ENCODE data around the gene NBDY. TPM values are rescaled to one million over a fixed set of nuclear protein-coding genes. Genes with fewer than 3 reads are reported as not detected.

NBDY gene
- total and polyA plus RNA-seq, 2 of the 4 experiments (the other 2 are of a cell fraction), result 3.2 to 61.5 TPM

- H4K20me1 ChIP-seq (ENCODE audit: insufficient read depth, low read length), result no peaks in the 10 kb centered on the region
- H3K9me1 ChIP-seq (ENCODE audit: insufficient read depth, low read length), result no peaks in the 10 kb centered on the region; the same call in 1 of the 2 replicates
- ChIA-PET POLR2A (ENCODE audit: unreplicated experiment) (no interaction called here), CTCF (interaction anchor here (0.6 kb wide), 1 partner anchor 219 kb away, joined by 3 read pairs; no protein-coding TSS in a partner anchor)
- no peak overlapping the region for H3K4ac ChIP-seq (ENCODE audit: low read depth, low read length)
- no peak overlapping the region for H3K27ac ChIP-seq (ENCODE audit: insufficient read depth, low read length)
- no peaks in the 10 kb centered on the region; the same call in 1 of the 2 replicates for H3K4me1 ChIP-seq (ENCODE audit: control insufficient read depth, insufficient read depth, low read length)
- BruUV-seq (replicated peaks), result no TSS peak
- no peak overlapping the region for H3K4me3 ChIP-seq (ENCODE audit: insufficient read depth, low read depth, low read length)
- no peak overlapping the region for H4K8ac ChIP-seq (ENCODE audit: low read depth in 2 of 2, low read length in 2 of 2)
- ATAC-seq (ENCODE audit: low read depth) (no peak), DNase-seq (no peak)
- no peak overlapping the region for H3K9ac ChIP-seq (ENCODE audit: low read depth, low read length)
- H3K79me1 ChIP-seq (ENCODE audit: low read depth in 1 of 2, low read length in 2 of 2), result peaks cover 0 to 5% of the 10 kb centered on the region in 2 experiments; a peak in 1 of 4 replicates
- H2AFZ ChIP-seq (replicated peaks; ENCODE audit: low read length, poor library complexity), result no peak overlapping the region
- H2BK5ac ChIP-seq (ENCODE audit: low read depth, low read length, poor library complexity, severe bottlenecking), result no peak overlapping the region
- H3K36me3 ChIP-seq (ENCODE audit: control insufficient read depth, insufficient read depth, low read length), result no peaks in the 10 kb centered on the region; the same call in 1 of the 2 replicates
- H2BK120ac ChIP-seq (ENCODE audit: low read depth, low read length), result no peak overlapping the region
- no peak overlapping the region for H2BK20ac ChIP-seq (ENCODE audit: low read depth, low read length)
- H2BK15ac ChIP-seq (ENCODE audit: low read depth, low read length), result no peak overlapping the region
- peaks cover 2% of the 10 kb centered on the region; the same call in 1 of the 2 replicates for H3K27me3 ChIP-seq (ENCODE audit: control insufficient read depth, insufficient read depth, low read length)
- no peaks in the 10 kb centered on the region for H3K9me3 ChIP-seq (ENCODE audit: control insufficient read depth, insufficient read depth, low read length)
- in situ Hi-C loops (cut with MboI; ENCODE audit: low sequenced_read_pairs) (loop anchor here (25.0 kb wide), 3 partner anchors 187 to 1112 kb away; partner anchors contain the start of genes SPIN2B, SPIN3 and ZXDA), intact Hi-C loops (cut with micrococcal nuclease) (no loop called here), dilution Hi-C loops (cut with HindIII; ENCODE audit: low sequenced_read_pairs, unreplicated experiment) (no loop called here)
- no CpG with 5 or more reads among the region's 3 CpGs for WGBS, 2 experiments (ENCODE audit: extremely low coverage in 2 of 2, insufficient read length in 1 of 2)
- H4K5ac ChIP-seq (ENCODE audit: low read depth, low read length), result no peak overlapping the region
- no peak overlapping the region for H2AK9ac ChIP-seq (replicated peaks; ENCODE audit: low read depth, low read length, poor library complexity)
- no peak overlapping the region for H2AK5ac ChIP-seq (ENCODE audit: low read depth, low read length)
- H3K23ac ChIP-seq (ENCODE audit: low read depth, low read length), result no peak overlapping the region
- no peak overlapping the region for H4K91ac ChIP-seq (ENCODE audit: insufficient read depth, low read depth, low read length)
- H3K56ac ChIP-seq (ENCODE audit: extremely low read depth, insufficient read depth, low read length), result no peak overlapping the region
- H3K18ac ChIP-seq (ENCODE audit: low read depth, low read length), result no peak overlapping the region
- no peak for TF ChIP-seq BHLHE40 (IDR thresholded peaks at IDR 0.05; ENCODE audit: low read depth, low read length)
- TF ChIP-seq FOS (IDR thresholded peaks at IDR 0.05; ENCODE audit: low read depth, low read length), result no peak
- no peak for TF ChIP-seq CTCF (conservative IDR thresholded peaks at IDR 0.05; ENCODE audit: low read depth, low read length)
- TF ChIP-seq RFX5 (IDR thresholded peaks at IDR 0.05; ENCODE audit: low read depth, low read length), result no peak
- TF ChIP-seq RAD21 (IDR thresholded peaks at IDR 0.05; ENCODE audit: low read length), result no peak
- no peak for TF ChIP-seq MXI1 (IDR thresholded peaks at IDR 0.05; ENCODE audit: borderline replicate concordance, low read depth, low read length)
- H3K14ac ChIP-seq (replicated peaks; ENCODE audit: low read depth, low read length), result no peak overlapping the region
- H3K4me2 ChIP-seq (ENCODE audit: low read depth, low read length), result no peak overlapping the region
Measured at GRCh38 chrX:56800307-56800706, 71.3 kb downstream of the NBDY start.

Data from IMR-90 (cell line).